ENCODE data around the gene SARDH. TPM values are rescaled to one million over a fixed set of nuclear protein-coding genes. Genes with fewer than 3 reads are reported as not detected.

Gene SARDH
- total and polyA plus RNA-seq, 2 donors (not counting 3 experiments of a cell fraction or from before 2014, with no cell fraction given), result 0.19 to 0.44 TPM

DNA sequence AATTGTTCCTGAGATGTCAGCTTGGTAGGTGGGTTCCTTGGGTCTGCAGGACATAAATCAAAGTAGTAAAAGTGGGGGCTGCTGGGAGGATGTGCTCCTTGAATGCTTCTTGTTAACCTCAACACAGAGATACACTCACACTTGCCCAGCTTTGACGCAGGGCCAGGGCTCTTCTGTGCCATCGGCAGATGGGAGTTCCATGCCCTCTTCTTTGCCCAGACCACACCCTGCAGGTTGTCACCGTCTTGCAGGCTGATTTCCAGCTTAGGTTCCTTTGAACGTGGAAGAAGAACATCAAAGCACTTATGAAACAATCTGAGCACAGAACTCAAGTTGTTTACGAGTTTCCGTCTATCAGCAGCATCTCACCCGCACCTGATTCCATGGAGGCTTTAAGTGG is 91.0 kb downstream of the SARDH start:
- Histone ChIP-seq H4K20me1 (replicated peaks; ENCODE audit: control insufficient read depth, extremely low read depth, insufficient read depth, low read length) (no peaks in the 10 kb centered on the region), H2AFZ (ENCODE audit: low read depth, low read length) (no peak overlapping the region), H3K79me2 (ENCODE audit: control insufficient read depth, insufficient read depth, low read length) (no peaks in the 10 kb centered on the region), H3K36me3 (ENCODE audit: control insufficient read depth in 2 of 2, extremely low read depth in 1 of 2, insufficient read depth in 2 of 2, low read length in 2 of 2) (no peaks in the 10 kb centered on the region), H3K4me2 (ENCODE audit: insufficient read depth, low read length) (no peak overlapping the region), H3K4me3 (replicated peaks in 1 of 3; ENCODE audit: insufficient read depth in 1 of 3, low read depth in 1 of 3, low read length in 3 of 3) (no peak overlapping the region), H3K9me1 (replicated peaks; ENCODE audit: control insufficient read depth, extremely low read depth, insufficient read depth, low read length) (no peaks in the 10 kb centered on the region), H3K27ac (ENCODE audit: insufficient read depth, low read depth, low read length) (no peak overlapping the region), H3K27me3 (ENCODE audit: control insufficient read depth in 2 of 2, insufficient read depth in 2 of 2, low read length in 2 of 2) (no peaks in the 10 kb centered on the region), H3K9ac (replicated peaks; ENCODE audit: extremely low read depth, insufficient read depth, low read length) (no peak overlapping the region), H3K9me3 (replicated peaks; ENCODE audit: control insufficient read depth, insufficient read depth, low read length) (no peaks in the 10 kb centered on the region), H3K4me1 (ENCODE audit: control insufficient read depth, extremely low read depth, insufficient read depth, low read length) (no peaks in the 10 kb centered on the region)
- no peak for TF ChIP-seq EZH2 (IDR thresholded peaks at IDR 0.05; ENCODE audit: borderline replicate concordance, low read depth, low read length, severe bottlenecking)
- TF ChIP-seq POLR2AphosphoS5 (IDR thresholded peaks at IDR 0.05; ENCODE audit: insufficient read depth, low read depth, low read length), result no peak
- no peak for TF ChIP-seq FOS (IDR thresholded peaks at IDR 0.05; ENCODE audit: borderline replicate concordance, insufficient read depth, low read length)
- no peak for TF ChIP-seq MYC (IDR thresholded peaks at IDR 0.05; ENCODE audit: low read depth, low read length)
- no peak for TF ChIP-seq GATA2 (IDR thresholded peaks at IDR 0.05; ENCODE audit: insufficient read depth, insufficient read length, low read depth, low read length)
- TF ChIP-seq, protein P1, sequence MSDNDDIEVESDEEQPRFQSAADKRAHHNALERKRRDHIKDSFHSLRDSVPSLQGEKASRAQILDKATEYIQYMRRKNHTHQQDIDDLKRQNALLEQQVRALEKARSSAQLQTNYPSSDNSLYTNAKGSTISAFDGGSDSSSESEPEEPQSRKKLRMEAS (IDR thresholded peaks at IDR 0.05; ENCODE audit: insufficient read depth, insufficient read length), result no peak
- TF ChIP-seq, protein P2, sequence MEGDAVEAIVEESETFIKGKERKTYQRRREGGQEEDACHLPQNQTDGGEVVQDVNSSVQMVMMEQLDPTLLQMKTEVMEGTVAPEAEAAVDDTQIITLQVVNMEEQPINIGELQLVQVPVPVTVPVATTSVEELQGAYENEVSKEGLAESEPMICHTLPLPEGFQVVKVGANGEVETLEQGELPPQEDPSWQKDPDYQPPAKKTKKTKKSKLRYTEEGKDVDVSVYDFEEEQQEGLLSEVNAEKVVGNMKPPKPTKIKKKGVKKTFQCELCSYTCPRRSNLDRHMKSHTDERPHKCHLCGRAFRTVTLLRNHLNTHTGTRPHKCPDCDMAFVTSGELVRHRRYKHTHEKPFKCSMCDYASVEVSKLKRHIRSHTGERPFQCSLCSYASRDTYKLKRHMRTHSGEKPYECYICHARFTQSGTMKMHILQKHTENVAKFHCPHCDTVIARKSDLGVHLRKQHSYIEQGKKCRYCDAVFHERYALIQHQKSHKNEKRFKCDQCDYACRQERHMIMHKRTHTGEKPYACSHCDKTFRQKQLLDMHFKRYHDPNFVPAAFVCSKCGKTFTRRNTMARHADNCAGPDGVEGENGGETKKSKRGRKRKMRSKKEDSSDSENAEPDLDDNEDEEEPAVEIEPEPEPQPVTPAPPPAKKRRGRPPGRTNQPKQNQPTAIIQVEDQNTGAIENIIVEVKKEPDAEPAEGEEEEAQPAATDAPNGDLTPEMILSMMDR (IDR thresholded peaks at IDR 0.05; ENCODE audit: extremely low read depth in 1 of 2, insufficient read depth in 1 of 2, low read depth in 1 of 2, low read length in 2 of 2), result no peak
- dilution Hi-C loops (cut with MboI; ENCODE audit: extremely low pct_ligation_motif_present, low sequenced_read_pairs) (no loop called here), intact Hi-C loops (cut with micrococcal nuclease) (no loop called here)
- DNase-seq (ENCODE audit: low read depth, low spot score) (no peak), FAIRE-seq (no peak)
- CTCF ChIA-PET, result no interaction called here
- BruUV-seq (replicated peaks), result no TSS peak
- POLR2A ChIA-PET, result no interaction called here
